HTR-8/SVneo (cell line): Measurements from ENCODE around the gene SPATA33.
A peak's percentile ranks its signal among the peaks of the same experiment; 100 is the strongest.

ENCODE experiments used
- DNase-seq: peaks from one replicate; pipeline ENCODE4 v3.0.0; 2011; ENCODE audit warnings: low spot score, mixed read lengths; ENCODE audit not compliant: insufficient read length
- FAIRE-seq: peaks from 2 replicates; lab custom pipeline; 2011; peaks lifted over from hg19 to GRCh38; lab: Jason Lieb, UNC

The SPATA33 gene

GRCh38 chr16:89657442-89658220 lies at the start of gene SPATA33, which contains the start of gene CHMP1A:
Gene SPATA33 (plus strand): TSS chr16:89657836. CDS start chr16:89657912, 76 bp downstream.
Gene CHMP1A (minus strand): TSS chr16:89657708. CDS start chr16:89657588, 120 bp downstream.
- DNase-seq: peak; percentile 91
- FAIRE-seq: peak; percentile 46

GRCh38 chr16:89607937-89608740 lies 49.5 kb upstream of the SPATA33 start:
- DNase-seq (no peak), FAIRE-seq (no peak)

GRCh38 chr16:89610108-89610453 lies 47.6 kb upstream of the SPATA33 start:
- FAIRE-seq: no peak
- DNase-seq: no peak

GRCh38 chr16:89612415-89613166 lies 45.0 kb upstream of the SPATA33 start:
- no peak for DNase-seq
- FAIRE-seq: no peak

GRCh38 chr16:89613231-89613953 lies 44.2 kb upstream of the SPATA33 start, which contains the start of gene DPEP1:
Gene DPEP1 (plus strand): TSS chr16:89613642. CDS start chr16:89630411, 16,769 bp downstream.
- FAIRE-seq (no peak), DNase-seq (no peak)

GRCh38 chr16:89613954-89614459 lies 43.6 kb upstream of the SPATA33 start:
- DNase-seq: no peak
- FAIRE-seq: no peak

- no peak for DNase-seq
- FAIRE-seq: no peak
Measured at GRCh38 chr16:89615176-89615575, 42.5 kb upstream of the SPATA33 start.

GRCh38 chr16:89615596-89616090 lies 42.0 kb upstream of the SPATA33 start:
- no peak for DNase-seq

GRCh38 chr16:89616623-89617022 lies 41.0 kb upstream of the SPATA33 start:
- FAIRE-seq (no peak), DNase-seq (no peak)

More at GRCh38 chr16:89615596-89616090, 42.0 kb upstream of the SPATA33 start:
- no peak for FAIRE-seq

- no peak for DNase-seq
- no peak for FAIRE-seq
Measured at GRCh38 chr16:89617036-89617435, 40.6 kb upstream of the SPATA33 start.

GRCh38 chr16:89618109-89618998 lies 39.3 kb upstream of the SPATA33 start:
- DNase-seq (no peak), FAIRE-seq (no peak)

- FAIRE-seq (no peak), DNase-seq (no peak)
Measured at GRCh38 chr16:89619840-89620239, 37.8 kb upstream of the SPATA33 start.

- no peak for DNase-seq
- FAIRE-seq: no peak
Measured at GRCh38 chr16:89620406-89620841, 37.2 kb upstream of the SPATA33 start.

GRCh38 chr16:89621136-89621697 lies 36.4 kb upstream of the SPATA33 start:
- FAIRE-seq (no peak), DNase-seq (no peak)

GRCh38 chr16:89621698-89622409 lies 35.8 kb upstream of the SPATA33 start:
- FAIRE-seq: no peak
- DNase-seq: no peak

GRCh38 chr16:89623511-89624261 lies 34.0 kb upstream of the SPATA33 start:
- FAIRE-seq (no peak), DNase-seq (no peak)
